GM04504 (cell line): ENCODE measurements around the gene TEX261.
"Not testable (repeated sequence)": the region's sequence is repeated elsewhere in the genome, so short reads cannot be mapped to it uniquely, and the experiment has no call there.

Source experiments
- DNase-seq: peaks from one replicate; pipeline ENCODE4 v3.0.0-alpha.2; 2012; ENCODE audit warnings: low read depth

TEX261 gene

DNA sequence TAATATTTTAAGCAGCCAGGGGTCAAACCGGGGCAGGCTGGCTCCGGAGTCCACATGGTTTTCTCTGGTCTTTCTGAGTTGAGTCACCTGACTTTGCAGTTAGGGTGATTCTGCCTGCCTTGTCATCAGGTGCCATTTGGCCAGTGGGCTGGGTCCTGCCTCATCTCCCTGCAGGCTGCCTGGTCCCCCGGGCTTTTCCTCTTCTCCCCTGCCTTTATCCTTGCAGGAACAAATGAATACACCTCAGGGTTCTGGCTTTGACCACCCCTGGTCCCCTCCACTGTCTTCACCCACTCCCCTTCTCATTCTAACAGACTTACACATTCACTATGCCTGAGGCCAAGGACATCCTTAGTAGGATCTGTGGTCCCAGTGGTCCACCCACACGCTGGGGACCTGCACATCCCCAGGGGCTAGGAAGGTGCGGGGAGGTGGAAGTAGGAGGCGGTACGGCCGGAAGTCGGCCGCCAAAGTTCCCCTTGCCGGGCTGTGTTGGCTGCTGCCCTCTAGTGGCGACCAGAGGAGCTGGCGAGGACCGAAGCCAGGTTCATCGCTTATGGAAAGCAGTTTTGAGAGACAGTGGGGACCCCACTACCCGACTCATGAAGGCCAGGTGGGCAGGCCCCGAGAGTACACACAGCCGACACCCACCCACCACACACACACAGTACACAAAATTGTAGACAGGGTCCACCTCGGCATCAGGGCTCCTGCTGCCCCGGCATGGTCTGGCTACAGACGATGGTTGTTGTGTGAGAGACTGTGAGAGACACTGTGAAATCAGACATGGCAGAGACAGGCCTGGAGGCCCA lies 6.3 kb upstream of the TEX261 start:
- DNase-seq: no peak

DNA sequence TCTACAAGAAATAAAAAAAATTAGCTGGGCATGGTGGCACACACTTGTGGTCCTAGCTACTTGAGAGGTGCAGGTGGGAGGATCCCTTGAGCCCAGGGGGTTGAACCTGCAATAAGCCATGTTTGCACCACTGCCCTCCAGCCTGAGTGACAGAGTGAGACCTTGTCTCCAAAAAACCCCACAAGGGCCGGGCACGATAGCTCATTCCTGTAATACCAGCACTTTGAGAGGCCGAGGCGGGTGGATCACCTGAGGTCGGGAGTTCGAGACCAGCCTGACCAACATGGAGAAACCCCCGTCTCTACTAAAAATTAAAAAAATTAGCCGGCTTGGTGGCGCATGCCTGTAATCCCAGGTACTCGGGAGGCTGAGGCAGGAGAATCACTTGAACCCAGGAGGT lies 5.3 kb upstream of the TEX261 start:
- DNase-seq: not testable (repeated sequence)

- no peak for DNase-seq
Measured at GRCh38 chr2:70999362-70999761, 4.7 kb upstream of the TEX261 start.

DNA sequence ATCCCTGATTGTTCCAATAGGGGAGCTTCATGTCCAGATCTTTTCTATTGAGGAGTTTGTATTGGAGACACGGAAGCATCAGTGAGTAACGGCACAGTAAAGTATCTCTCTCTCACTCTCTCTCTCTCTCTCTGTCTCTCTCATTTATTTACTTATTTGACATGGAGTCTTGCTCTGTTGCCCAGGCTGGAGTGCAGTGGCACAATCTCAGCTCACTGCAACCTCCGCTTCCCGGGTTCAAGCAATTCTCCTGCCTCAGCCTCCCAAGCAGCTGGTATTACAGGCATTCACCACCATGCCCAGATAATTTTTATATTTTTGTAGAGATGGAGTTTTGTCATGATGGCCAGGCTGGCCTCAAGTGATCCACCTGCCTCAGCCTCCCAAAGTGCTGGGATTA lies 4.2 kb upstream of the TEX261 start:
- DNase-seq: not testable (repeated sequence)

DNA sequence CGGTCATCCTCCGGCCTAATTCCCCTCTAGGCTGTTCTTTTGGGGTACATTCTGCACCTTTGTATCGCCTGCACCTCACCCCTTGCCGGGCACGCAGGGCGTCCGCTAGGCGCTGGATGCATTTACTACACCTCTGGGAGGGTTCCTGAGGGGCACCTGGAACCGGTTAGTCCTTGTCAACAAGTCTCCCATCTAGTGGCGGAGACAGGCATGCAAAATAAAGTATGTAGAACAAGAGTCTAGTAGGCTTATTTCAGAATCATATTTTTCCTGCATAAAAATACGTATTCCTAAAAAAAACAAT lies 705 bp upstream of the TEX261 start:
- no peak for DNase-seq

DNA sequence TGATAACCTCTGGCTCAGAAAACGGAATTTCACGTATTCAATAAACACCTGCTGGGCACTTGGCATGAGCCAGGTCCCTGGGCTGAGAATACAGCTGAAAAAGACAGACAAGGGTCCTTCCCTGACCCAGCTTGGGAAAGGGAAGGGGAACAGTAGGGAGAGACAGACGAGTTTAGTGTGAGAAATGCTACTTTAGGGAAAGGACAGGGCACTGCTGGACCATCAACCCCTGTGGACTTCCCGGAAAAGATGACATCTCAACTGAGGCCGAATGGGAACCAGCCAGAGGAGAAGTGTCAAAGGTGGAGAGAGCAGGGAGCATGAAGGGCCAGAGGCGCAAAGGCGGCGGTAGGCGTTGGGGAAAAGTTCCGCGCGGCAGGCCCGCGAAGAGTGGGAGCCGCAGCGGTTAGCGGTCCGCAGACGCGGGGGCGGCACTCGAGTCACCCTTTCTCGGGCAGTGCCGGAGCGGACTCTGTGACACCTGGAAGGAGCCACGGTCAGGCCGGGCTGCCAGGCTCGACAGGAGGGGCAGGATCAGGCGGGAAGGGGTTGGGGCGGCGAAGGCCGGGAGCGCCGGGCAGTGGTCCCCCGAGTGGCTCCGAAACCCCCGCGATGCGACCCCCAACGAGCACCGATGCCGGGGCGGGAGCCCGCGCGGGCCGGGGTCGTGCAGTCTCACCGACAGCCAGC lies 519 bp downstream of the TEX261 start:
- no peak for DNase-seq

DNA sequence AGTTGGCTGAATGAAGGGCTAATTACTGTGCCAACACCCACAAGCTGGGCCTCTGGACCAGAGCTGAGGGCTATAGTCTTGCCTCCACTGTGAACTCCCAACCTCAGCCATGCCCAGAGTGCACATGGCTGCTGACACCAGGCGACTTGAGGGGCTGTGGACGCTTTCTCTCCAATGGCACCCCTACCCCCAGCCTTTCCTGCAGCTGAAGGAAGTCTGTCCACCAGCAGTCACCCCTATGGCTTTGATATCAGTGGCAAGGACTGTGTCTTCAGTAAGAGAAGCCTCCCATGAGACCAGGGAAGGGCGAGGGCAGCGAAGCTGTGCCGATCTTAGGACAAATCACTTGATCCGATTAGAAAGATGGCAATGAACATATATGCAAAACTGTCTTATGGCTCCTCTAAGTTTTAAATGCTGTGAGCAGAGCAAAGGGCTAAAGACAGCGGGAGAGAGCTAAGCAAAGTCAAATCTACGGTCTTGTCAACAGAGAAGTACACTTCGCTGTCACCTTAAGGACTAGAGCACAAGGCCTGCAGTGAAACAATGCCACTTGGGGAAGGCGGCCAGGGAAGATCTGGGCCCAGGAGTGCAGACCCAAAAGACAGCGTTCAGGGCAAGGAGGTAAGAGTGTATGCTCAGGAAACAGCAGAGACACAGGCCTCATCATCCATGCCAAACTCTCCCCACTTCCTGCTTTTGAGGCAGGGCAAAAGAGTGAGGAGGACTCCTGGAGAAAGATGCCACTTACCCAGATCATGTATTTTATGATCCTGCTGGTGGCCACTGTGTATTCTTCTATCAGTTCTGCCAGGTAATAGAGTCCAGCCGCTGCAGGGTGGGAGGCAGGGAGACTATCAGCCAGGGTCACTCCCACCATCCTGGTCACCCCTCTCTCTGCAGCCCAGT lies 1.5 kb downstream of the TEX261 start:
- no peak for DNase-seq

DNA sequence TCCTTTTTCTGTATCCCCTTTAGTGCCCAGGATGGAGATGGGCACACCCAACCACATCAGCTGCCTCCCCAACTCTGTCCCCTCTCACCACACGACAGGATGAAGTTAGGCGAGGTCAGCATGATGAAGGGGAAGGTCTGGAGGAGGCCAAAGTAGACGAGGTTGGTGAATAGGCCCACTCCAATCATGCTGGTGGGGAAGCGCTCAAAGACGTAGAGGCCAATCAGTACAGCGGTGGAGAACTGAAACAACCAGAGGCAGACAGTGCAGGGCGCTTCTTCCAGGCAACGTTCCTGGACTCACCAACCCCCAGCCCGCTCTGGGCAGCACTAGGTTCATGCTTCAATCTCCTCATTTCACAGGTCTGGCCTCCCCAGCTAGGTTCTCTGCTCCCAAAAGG lies 2.9 kb downstream of the TEX261 start:
- no peak for DNase-seq

GRCh38 chr2:70991142-70991541 lies 3.5 kb downstream of the TEX261 start:
- DNase-seq: no peak

- DNase-seq: no peak
Measured at GRCh38 chr2:70990216-70990615, 4.5 kb downstream of the TEX261 start.

DNA sequence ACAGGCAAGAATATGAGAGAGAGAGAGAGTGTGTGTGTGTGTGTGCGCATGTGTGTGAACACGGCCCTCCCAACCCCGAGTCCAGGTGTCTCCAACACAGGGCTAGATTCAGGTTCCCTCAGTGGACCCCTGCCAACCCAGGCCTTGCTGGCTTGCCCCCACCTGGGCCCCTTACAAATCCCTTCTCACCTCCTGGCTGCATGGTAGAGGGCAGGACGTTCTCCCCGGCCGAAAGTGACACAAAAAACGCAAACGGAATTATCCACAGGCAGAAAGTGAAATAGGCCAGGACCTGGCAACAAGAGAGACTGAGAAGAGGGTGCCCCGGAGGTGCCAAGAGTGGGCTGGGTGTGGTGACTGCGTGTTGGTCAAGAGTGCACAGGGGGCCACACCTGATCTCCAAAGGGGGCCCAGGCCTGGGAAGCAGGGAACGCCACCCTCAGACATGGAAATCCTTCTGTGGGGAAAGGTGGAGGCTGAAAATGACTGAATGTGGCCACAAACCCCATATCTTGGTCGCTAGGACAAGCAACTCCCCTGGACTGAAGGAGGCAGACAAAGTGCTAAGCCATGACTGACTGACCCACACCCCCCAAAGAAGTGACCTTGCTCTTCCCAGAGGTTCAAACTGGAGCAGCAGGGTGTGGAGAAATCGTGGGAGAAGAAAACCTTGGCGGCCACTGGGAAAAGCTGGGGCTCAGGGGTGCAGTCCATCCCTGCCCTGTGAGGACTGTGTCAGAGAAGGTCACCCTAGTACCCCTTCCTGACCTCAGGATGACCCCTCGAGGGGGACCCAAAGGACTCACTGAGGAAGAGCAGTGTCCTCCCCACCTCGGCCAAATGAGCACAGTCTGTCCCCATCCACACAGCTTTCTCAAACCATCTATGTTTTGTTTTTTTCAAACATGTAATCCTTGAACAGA lies 5.7 kb downstream of the TEX261 start:
- DNase-seq: no peak

DNA sequence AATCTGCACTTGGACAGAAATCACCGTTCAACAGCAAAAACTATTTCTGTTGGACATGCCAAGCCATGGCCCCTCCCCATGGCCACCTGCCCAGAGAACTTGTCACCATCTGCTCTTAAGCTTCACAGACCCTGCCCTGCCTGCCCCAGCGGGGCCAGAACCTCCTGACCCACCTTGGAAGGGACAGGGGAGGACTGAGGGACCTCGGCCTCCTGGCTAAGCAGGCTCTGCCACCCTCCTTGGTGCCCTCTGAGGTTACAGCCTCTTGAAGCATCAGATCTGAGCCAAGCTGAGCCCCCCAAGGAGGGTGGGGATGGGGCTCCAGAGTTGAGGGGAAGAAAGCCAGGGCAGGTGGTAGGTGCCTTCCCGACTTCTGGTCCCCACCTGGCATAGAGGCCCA lies 6.5 kb downstream of the TEX261 start:
- DNase-seq: no peak

DNA sequence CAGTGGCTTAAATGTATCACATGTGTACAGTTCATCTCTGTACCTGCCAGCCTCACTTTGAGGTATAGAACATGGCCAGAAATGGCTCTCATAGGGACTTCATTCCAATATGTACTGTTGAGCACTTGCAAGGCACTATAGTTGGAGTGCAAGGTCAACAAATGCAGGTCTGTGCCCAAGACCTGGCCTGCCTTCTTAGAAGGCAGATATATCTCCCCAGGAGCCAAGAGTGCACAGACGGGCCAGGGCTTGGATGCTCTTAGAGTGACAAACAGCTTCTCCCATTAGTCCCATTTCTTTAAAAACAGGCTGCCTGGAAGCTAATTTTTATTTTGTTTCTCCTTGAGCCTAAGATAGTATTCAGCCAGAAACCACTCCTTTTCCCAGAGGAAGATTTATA lies 7.3 kb downstream of the TEX261 start:
- no peak for DNase-seq

DNA sequence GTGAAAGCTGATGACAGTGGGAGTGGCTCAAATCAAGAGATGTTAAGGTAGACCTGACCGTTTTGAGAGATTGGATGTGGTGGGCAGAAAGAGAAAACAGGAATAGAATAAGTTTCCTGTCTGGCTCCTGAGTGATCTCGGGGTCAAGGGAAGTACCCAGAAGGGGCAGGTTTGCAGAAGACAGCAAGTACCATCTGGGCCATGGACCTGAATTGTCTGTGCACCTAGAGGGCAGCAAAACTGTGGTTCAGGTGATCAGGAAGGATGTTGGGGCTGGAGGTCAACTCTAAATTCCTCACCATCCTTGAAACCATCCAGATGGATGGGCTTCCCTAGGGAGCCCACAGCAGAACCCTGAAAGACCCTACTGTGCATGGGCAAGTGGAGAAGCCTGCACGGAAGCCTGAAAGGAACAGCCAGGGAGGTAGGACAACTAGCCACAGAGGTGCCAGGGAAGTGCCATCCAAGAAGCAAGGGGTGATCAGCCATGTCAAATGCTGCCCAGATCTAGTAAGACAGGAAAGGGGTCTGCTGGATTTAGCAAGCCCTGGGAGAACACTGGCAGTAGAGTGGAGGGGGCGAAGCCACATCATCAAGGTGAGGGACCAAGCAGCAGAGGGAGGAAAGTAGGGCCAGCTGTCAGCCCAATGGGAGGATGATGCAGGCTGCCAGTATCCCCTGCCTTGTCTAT lies 8.0 kb downstream of the TEX261 start:
- no peak for DNase-seq

DNA sequence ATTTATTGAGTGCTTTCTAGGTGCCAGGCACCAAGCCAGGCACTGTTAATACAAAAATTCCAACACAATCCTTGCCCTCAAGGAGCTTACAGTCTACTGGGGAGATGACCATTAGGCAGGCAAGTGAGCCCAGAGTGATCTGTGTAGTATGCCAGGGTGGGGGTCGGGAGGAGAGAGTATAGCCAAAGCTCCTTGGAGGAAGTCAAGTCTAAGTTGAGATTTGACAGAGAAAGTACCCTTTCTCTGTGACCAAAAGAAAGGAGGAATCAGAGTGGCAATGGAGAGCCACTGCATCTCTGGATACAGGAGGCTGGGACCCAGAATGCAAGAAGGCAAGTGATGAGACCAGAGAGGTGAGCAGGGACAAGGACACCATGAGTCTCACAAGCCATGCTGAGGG lies 8.7 kb downstream of the TEX261 start:
- DNase-seq: no peak

- no peak for DNase-seq
Measured at GRCh38 chr2:70985283-70985688, 9.4 kb downstream of the TEX261 start.

DNA sequence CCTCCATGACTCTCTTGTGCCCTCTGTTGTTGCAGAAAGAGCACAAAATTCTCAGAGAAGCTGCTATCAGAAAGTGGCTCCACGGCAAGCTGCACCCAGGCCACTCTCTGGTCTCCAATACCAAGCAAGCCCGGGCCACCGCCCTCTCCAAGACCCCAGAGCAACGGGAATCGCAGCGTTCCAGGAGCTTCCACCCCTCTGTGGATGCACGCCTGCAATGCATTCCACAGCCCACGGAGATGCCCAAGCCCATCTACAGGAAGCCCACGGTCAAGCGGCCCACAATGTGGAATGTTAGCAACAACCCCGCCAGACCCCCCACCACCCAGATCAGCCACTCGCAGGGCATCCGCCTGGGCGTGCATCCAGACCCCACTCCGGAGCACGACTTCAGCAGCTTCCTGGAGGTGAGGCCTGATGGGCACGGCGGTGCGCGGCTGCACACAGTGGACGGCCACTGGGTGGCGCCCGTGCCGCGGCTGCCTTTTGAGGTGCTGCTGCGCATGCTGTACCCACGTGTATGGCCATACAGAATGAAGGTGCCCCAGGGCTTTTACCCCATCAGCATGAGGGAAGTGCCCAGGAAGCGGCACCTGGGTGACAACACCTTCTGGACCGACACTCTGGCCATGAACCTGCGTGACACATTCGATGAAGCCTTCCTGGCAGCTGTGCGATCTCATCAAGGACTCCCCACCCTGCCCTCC lies 9.9 kb downstream of the TEX261 start:
- no peak for DNase-seq

- no peak for DNase-seq
Measured at GRCh38 chr2:70984228-70984575, 10.5 kb downstream of the TEX261 start.

- no peak for DNase-seq
Measured at GRCh38 chr2:70983506-70984227, 11.0 kb downstream of the TEX261 start.

- DNase-seq: no peak
Measured at GRCh38 chr2:70982971-70983370, 11.7 kb downstream of the TEX261 start.
